ENCODE data around the gene GSTM5. TPM values are rescaled to one million over a fixed set of nuclear protein-coding genes. Genes with fewer than 3 reads are reported as not detected.
"Not testable (repeated sequence)": the region's sequence is repeated elsewhere in the genome, so short reads cannot be mapped to it uniquely, and the experiment has no call there.

Gene GSTM5
- polyA plus RNA-seq, 3 donors: not detected

GRCh38 chr1:109669246-109669948 lies 42.7 kb upstream of the GSTM5 start:
- H3K36me3 ChIP-seq (replicated peaks in 1 of 2; ENCODE audit: control insufficient read depth in 1 of 2, insufficient read depth in 2 of 2, low read length in 2 of 2): no peaks in the 10 kb centered on the region
- Mint-ChIP-seq H3K27ac (peak overlapping the region in 1 of 7 donors; percentile 68), H3K4me3 (peak overlapping the region; percentile 51 to 76), H3K4me1 (peaks cover 22% of the 10 kb centered on the region), H3K9me3 (peaks cover 0 to 8% (median 0%) of the 10 kb centered on the region in 7 donors), H3K36me3 (peaks cover 2 to 3% of the 10 kb centered on the region in 2 donors), H3K27me3 (ENCODE audit: low read depth in 3 of 3) (peaks cover 3 to 10% (median 4%) of the 10 kb centered on the region in 3 donors)
- H3K4me1 ChIP-seq (ENCODE audit: control insufficient read depth in 1 of 2, insufficient read depth in 2 of 2, low read length in 2 of 2): peaks cover 9 to 12% of the 10 kb centered on the region in 2 donors
- no peak for TF ChIP-seq CTCF (IDR thresholded peaks at IDR 0.05)
- no peak overlapping the region for H3K27ac ChIP-seq (ENCODE audit: low read depth in 1 of 2, low read length in 2 of 2)
- 63% methylated on average over 16 of the region's 22 CpGs for WGBS (ENCODE audit: insufficient coverage)
- no peaks in the 10 kb centered on the region for H3K27me3 ChIP-seq (ENCODE audit: control insufficient read depth in 2 of 2, insufficient read depth in 2 of 2, low read length in 2 of 2)
- DNase-seq: no peak
- no peak overlapping the region for H3K9ac ChIP-seq (ENCODE audit: insufficient read depth, low read length, poor library complexity, severe bottlenecking)
- H4K20me1 ChIP-seq (ENCODE audit: insufficient read depth, low read length): no peaks in the 10 kb centered on the region
- no peaks in the 10 kb centered on the region for H3K9me3 ChIP-seq (replicated peaks in 1 of 2; ENCODE audit: control insufficient read depth in 1 of 2, insufficient read depth in 1 of 2, low read length in 2 of 2)
- peak overlapping the region; percentile 38 for H2AFZ ChIP-seq (ENCODE audit: insufficient read depth, low read depth, low read length, poor library complexity, severe bottlenecking)
- no peak overlapping the region for H3K4me3 ChIP-seq (replicated peaks in 1 of 3; ENCODE audit: low read depth in 2 of 3, low read length in 3 of 3)
- intact Hi-C loops (cut with micrococcal nuclease): no loop called here
- no peaks in the 10 kb centered on the region for H3K79me2 ChIP-seq (ENCODE audit: insufficient read depth, low read length)
- peak overlapping the region; percentile 33 for H3K4me2 ChIP-seq (replicated peaks; ENCODE audit: extremely low read depth, low read length, poor library complexity, severe bottlenecking)

GRCh38 chr1:109669949-109670302 lies 42.1 kb upstream of the GSTM5 start:
- H3K36me3 Mint-ChIP-seq; H3K27ac Mint-ChIP-seq; intact Hi-C loops (cut with micrococcal nuclease); H3K4me3 ChIP-seq (replicated peaks in 1 of 3; ENCODE audit: low read depth in 2 of 3, low read length in 3 of 3); DNase-seq; H3K9ac ChIP-seq (ENCODE audit: insufficient read depth, low read length, poor library complexity, severe bottlenecking); H3K9me3 ChIP-seq (replicated peaks in 1 of 2; ENCODE audit: control insufficient read depth in 1 of 2, insufficient read depth in 1 of 2, low read length in 2 of 2); H3K79me2 ChIP-seq (ENCODE audit: insufficient read depth, low read length); H4K20me1 ChIP-seq (ENCODE audit: insufficient read depth, low read length); H3K27ac ChIP-seq (ENCODE audit: low read depth in 1 of 2, low read length in 2 of 2); H3K9me3 Mint-ChIP-seq; H3K4me2 ChIP-seq (replicated peaks; ENCODE audit: extremely low read depth, low read length, poor library complexity, severe bottlenecking); H3K36me3 ChIP-seq (replicated peaks in 1 of 2; ENCODE audit: control insufficient read depth in 1 of 2, insufficient read depth in 2 of 2, low read length in 2 of 2); H3K27me3 ChIP-seq (ENCODE audit: control insufficient read depth in 2 of 2, insufficient read depth in 2 of 2, low read length in 2 of 2): not testable (repeated sequence)
- H2AFZ ChIP-seq (ENCODE audit: insufficient read depth, low read depth, low read length, poor library complexity, severe bottlenecking): peak overlapping the region; percentile 38
- WGBS (ENCODE audit: insufficient coverage): 100% methylated on average over 1 of the region's 5 CpGs
- H3K4me1 Mint-ChIP-seq: peaks cover 22% of the 10 kb centered on the region
- H3K4me1 ChIP-seq (ENCODE audit: control insufficient read depth in 1 of 2, insufficient read depth in 2 of 2, low read length in 2 of 2): peaks cover 9 to 12% of the 10 kb centered on the region in 2 donors
- H3K27me3 Mint-ChIP-seq (ENCODE audit: low read depth in 3 of 3): peaks cover 3 to 10% (median 4%) of the 10 kb centered on the region in 3 donors
- H3K4me3 Mint-ChIP-seq: peak overlapping the region; percentile 51 to 76

Measured in CD14-positive monocyte (primary cell).